ENCODE data around the gene OR2A25.
"Not testable (repeated sequence)": the region's sequence is repeated elsewhere in the genome, so short reads cannot be mapped to it uniquely, and the experiment has no call there.

OR2A25 gene

GRCh38 chr7:144069511-144069910, at the start of gene OR2A25:
Gene OR2A25 (plus strand): TSS chr7:144069811. CDS start chr7:144074220, 4,409 bp downstream.
- DNase-seq (ENCODE audit: low spot score), result no peak

GRCh38 chr7:144020340-144020739, 49.3 kb upstream of the OR2A25 start:
- no peak for DNase-seq (ENCODE audit: low spot score)

- DNase-seq (ENCODE audit: low spot score), result no peak
Observed at GRCh38 chr7:144022169-144022568, 47.4 kb upstream of the OR2A25 start.

GRCh38 chr7:144023171-144023827, 46.3 kb upstream of the OR2A25 start:
- DNase-seq (ENCODE audit: low spot score), result no peak

GRCh38 chr7:144024213-144024612, 45.4 kb upstream of the OR2A25 start:
- no peak for DNase-seq (ENCODE audit: low spot score)

GRCh38 chr7:144026203-144026883, 43.3 kb upstream of the OR2A25 start:
- DNase-seq (ENCODE audit: low spot score), result no peak

- no peak for DNase-seq (ENCODE audit: low spot score)
Observed at GRCh38 chr7:144027070-144027469, 42.5 kb upstream of the OR2A25 start.

- no peak for DNase-seq (ENCODE audit: low spot score)
Observed at GRCh38 chr7:144027974-144028373, 41.6 kb upstream of the OR2A25 start.

GRCh38 chr7:144028547-144028946, 41.1 kb upstream of the OR2A25 start:
- no peak for DNase-seq (ENCODE audit: low spot score)

- no peak for DNase-seq (ENCODE audit: low spot score)
Observed at GRCh38 chr7:144032516-144032915, 37.1 kb upstream of the OR2A25 start.

- no peak for DNase-seq (ENCODE audit: low spot score)
Observed at GRCh38 chr7:144032985-144033709, 36.5 kb upstream of the OR2A25 start.

GRCh38 chr7:144035385-144035784, 34.2 kb upstream of the OR2A25 start:
- DNase-seq (ENCODE audit: low spot score), result no peak

GRCh38 chr7:144036302-144036885, 33.2 kb upstream of the OR2A25 start:
- DNase-seq (ENCODE audit: low spot score), result no peak

- no peak for DNase-seq (ENCODE audit: low spot score)
Observed at GRCh38 chr7:144037414-144038035, 32.1 kb upstream of the OR2A25 start.

GRCh38 chr7:144038887-144039286, 30.7 kb upstream of the OR2A25 start:
- DNase-seq (ENCODE audit: low spot score), result no peak

- DNase-seq (ENCODE audit: low spot score), result no peak
Observed at GRCh38 chr7:144048648-144049047, 21.0 kb upstream of the OR2A25 start, which contains the start of gene OR2A5. Gene OR2A5 (plus strand): TSS chr7:144048948. CDS start chr7:144050402, 1,454 bp downstream.

- no peak for DNase-seq (ENCODE audit: low spot score)
Observed at GRCh38 chr7:144049491-144049890, 20.1 kb upstream of the OR2A25 start.

- DNase-seq (ENCODE audit: low spot score), result no peak
Observed at GRCh38 chr7:144050093-144050492, 19.5 kb upstream of the OR2A25 start.

GRCh38 chr7:144050884-144051283, 18.7 kb upstream of the OR2A25 start:
- DNase-seq (ENCODE audit: low spot score), result not testable (repeated sequence)

- DNase-seq (ENCODE audit: low spot score), result no peak
Observed at GRCh38 chr7:144057954-144058353, 11.7 kb upstream of the OR2A25 start.

GRCh38 chr7:144063710-144064109, 5.9 kb upstream of the OR2A25 start:
- DNase-seq (ENCODE audit: low spot score), result no peak

- no peak for DNase-seq (ENCODE audit: low spot score)
Observed at GRCh38 chr7:144069953-144070352, 342 bp downstream of the OR2A25 start.

Measured in CD4-positive, alpha-beta T cell treated with Interleukin-2 at 100 ng/mL for 4 hours (primary cell).